Vagina (tissue), 2 donors: ENCODE data around the gene MAP1B. TPM values are rescaled to one million over a fixed set of nuclear protein-coding genes. Genes with fewer than 3 reads are reported as not detected.

Source experiments
- DNase-seq, 2 donors: peaks; one replicate each; pipeline ENCODE4 v3.0.0-alpha.2; 2017; ENCODE audit errors: extremely low spot score in 2 of 2
- H3K27ac ChIP-seq: fragments of 200-600 bp; sonication (generic); one replicate; pipeline ENCODE4 v1.5.1; 2019
- H3K27me3 ChIP-seq: fragments of 200-600 bp; sonication (generic); one replicate; pipeline ENCODE4 v1.5.1; 2019
- H3K36me3 ChIP-seq, 2 donors: fragments of 200-600 bp; sonication (generic); one replicate each; pipeline ENCODE4 v1.5.1; 2017 to 2019
- H3K4me1 ChIP-seq: fragments of 200-600 bp; sonication (generic); one replicate; pipeline ENCODE4 v1.5.1; 2019
- H3K4me3 ChIP-seq, 2 donors: fragments of 200-600 bp; sonication (generic); 1 replicate in 1 of 2; 2 replicates in 1 of 2; pipeline ENCODE4 v1.5.1; 2016 to 2019
- H3K9me3 ChIP-seq: fragments of 200-600 bp; sonication (generic); one replicate; pipeline ENCODE4 v1.5.1; 2019
- CTCF ChIP-seq, 3 experiments: fragments of 450-650 bp in 2 of 3; fragments of 200-600 bp in 1 of 3; sonication (generic) in 1 of 3; IDR thresholded peaks; one replicate each; pipeline ENCODE4 v1.5.1; 2017 to 2019; ENCODE audit warnings: antibody characterized with exemption in 3 of 3, mild to moderate bottlenecking in 2 of 3, moderate library complexity in 2 of 3
- POLR2A ChIP-seq, 2 donors: fragments of 450-650 bp; IDR thresholded peaks; one replicate each; pipeline ENCODE4 v1.6.1; 2017; ENCODE audit warnings: antibody characterized with exemption in 2 of 2, mild to moderate bottlenecking in 2 of 2, moderate library complexity in 2 of 2
- POLR2AphosphoS5 ChIP-seq, 2 donors: sonication (generic); formaldehyde crosslinking; IDR thresholded peaks; one replicate each; pipeline ENCODE4 v1.9.0; 2017; ENCODE audit warnings: antibody characterized with exemption in 2 of 2, mild to moderate bottlenecking in 2 of 2, low read depth in 1 of 2; ENCODE audit not compliant: insufficient read depth in 1 of 2
- intact Hi-C: fragments of 100-400 bp; cut with DNase I; formaldehyde crosslinking; loops from one replicate; pipeline ENCODE4 v1.15.1; 2023
- total RNA-seq: library from RNA; depleted of rRNA; stranded (reverse); fragments of >200 nt; gene quantifications from one replicate; pipeline ENCODE4 v1.2.3, GENCODE V29; 2016

MAP1B gene
- total RNA-seq, 1 donor from 2014 or later = 386 TPM

GRCh38 chr5:72223371-72223770 is 116.1 kb downstream of the MAP1B start:
- peaks cover 0 to 83% of the 10 kb centered on the region in 2 donors for H3K36me3 ChIP-seq
- no peak overlapping the region for H3K4me3 ChIP-seq
- H3K9me3 ChIP-seq = no peaks in the 10 kb centered on the region
- H3K27ac ChIP-seq = no peak overlapping the region
- no peaks in the 10 kb centered on the region for H3K27me3 ChIP-seq
- DNase-seq = no peak
- TF ChIP-seq CTCF (IDR thresholded peaks at IDR 0.05) (no peak), POLR2AphosphoS5 (IDR thresholded peaks at IDR 0.05; ENCODE audit: insufficient read depth in 1 of 2, low read depth in 1 of 2) (no peak)
- H3K4me1 ChIP-seq = no peaks in the 10 kb centered on the region
- intact Hi-C loops = no loop called here

GRCh38 chr5:72224946-72225463 is 117.7 kb downstream of the MAP1B start:
- no peak overlapping the region for H3K27ac ChIP-seq
- H3K4me3 ChIP-seq = no peak overlapping the region
- intact Hi-C loops = no loop called here
- H3K9me3 ChIP-seq = no peaks in the 10 kb centered on the region
- H3K36me3 ChIP-seq = peaks cover 0 to 69% of the 10 kb centered on the region in 2 donors
- no peaks in the 10 kb centered on the region for H3K4me1 ChIP-seq
- DNase-seq = no peak
- TF ChIP-seq POLR2AphosphoS5 (IDR thresholded peaks at IDR 0.05; ENCODE audit: insufficient read depth in 1 of 2, low read depth in 1 of 2) = no peak
- H3K27me3 ChIP-seq = no peaks in the 10 kb centered on the region

GRCh38 chr5:72225741-72226140 is 118.5 kb downstream of the MAP1B start:
- H3K27ac ChIP-seq = no peak overlapping the region
- H3K36me3 ChIP-seq = peaks cover 0 to 62% of the 10 kb centered on the region in 2 donors
- no peaks in the 10 kb centered on the region for H3K27me3 ChIP-seq
- intact Hi-C loops = no loop called here
- no peak for DNase-seq
- no peak for TF ChIP-seq POLR2A (IDR thresholded peaks at IDR 0.05)
- TF ChIP-seq POLR2AphosphoS5 (IDR thresholded peaks at IDR 0.05; ENCODE audit: insufficient read depth in 1 of 2, low read depth in 1 of 2) = no peak
- TF ChIP-seq CTCF (IDR thresholded peaks at IDR 0.05) = no peak
- no peaks in the 10 kb centered on the region for H3K9me3 ChIP-seq
- no peak overlapping the region for H3K4me3 ChIP-seq
- no peaks in the 10 kb centered on the region for H3K4me1 ChIP-seq

GRCh38 chr5:72226950-72227349 is 119.7 kb downstream of the MAP1B start:
- Histone ChIP-seq H3K9me3 (no peaks in the 10 kb centered on the region), H3K4me3 (no peak overlapping the region), H3K36me3 (peaks cover 0 to 51% of the 10 kb centered on the region in 2 donors), H3K27me3 (no peaks in the 10 kb centered on the region), H3K4me1 (peaks cover 4% of the 10 kb centered on the region), H3K27ac (no peak overlapping the region)
- intact Hi-C loops = no loop called here
- no peak for TF ChIP-seq POLR2A (IDR thresholded peaks at IDR 0.05)
- TF ChIP-seq CTCF (IDR thresholded peaks at IDR 0.05) = no peak
- no peak for TF ChIP-seq POLR2AphosphoS5 (IDR thresholded peaks at IDR 0.05; ENCODE audit: insufficient read depth in 1 of 2, low read depth in 1 of 2)
- DNase-seq = no peak

- no peaks in the 10 kb centered on the region for H3K9me3 ChIP-seq
- peaks cover 0 to 37% of the 10 kb centered on the region in 2 donors for H3K36me3 ChIP-seq
- no peak for TF ChIP-seq POLR2AphosphoS5 (IDR thresholded peaks at IDR 0.05; ENCODE audit: insufficient read depth in 1 of 2, low read depth in 1 of 2)
- no peak for TF ChIP-seq POLR2A (IDR thresholded peaks at IDR 0.05)
- TF ChIP-seq CTCF (IDR thresholded peaks at IDR 0.05) = no peak
- DNase-seq = no peak
- intact Hi-C loops = no loop called here
- H3K4me3 ChIP-seq = no peak overlapping the region
- H3K4me1 ChIP-seq = peaks cover 15% of the 10 kb centered on the region
- no peaks in the 10 kb centered on the region for H3K27me3 ChIP-seq
- H3K27ac ChIP-seq = no peak overlapping the region
Measured at GRCh38 chr5:72228960-72229359, 121.7 kb downstream of the MAP1B start.
